ENCODE measurements around the gene COL9A3. TPM values are rescaled to one million over a fixed set of nuclear protein-coding genes. Genes with fewer than 3 reads are reported as not detected.

Gene COL9A3
- total RNA-seq, 1 donor from 2014 or later = 2.1 TPM

DNA sequence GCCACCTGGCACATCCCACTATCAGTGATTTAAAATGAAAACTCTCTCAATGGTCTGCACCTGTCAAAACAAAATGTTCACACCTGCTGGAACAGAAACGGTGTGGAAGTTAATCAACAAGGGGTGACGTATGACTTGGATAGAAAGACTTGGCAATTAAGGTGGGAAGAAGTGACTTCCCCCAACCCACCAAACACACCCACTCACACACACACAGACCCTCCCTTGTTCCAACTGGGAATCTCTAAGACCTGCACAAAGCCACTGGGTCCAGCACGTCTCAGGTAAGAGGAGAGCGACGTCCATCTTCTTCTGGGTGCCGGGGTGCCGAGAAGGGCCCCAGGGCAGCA lies 69.8 kb downstream of the COL9A3 start:
- TF ChIP-seq, protein P1, sequence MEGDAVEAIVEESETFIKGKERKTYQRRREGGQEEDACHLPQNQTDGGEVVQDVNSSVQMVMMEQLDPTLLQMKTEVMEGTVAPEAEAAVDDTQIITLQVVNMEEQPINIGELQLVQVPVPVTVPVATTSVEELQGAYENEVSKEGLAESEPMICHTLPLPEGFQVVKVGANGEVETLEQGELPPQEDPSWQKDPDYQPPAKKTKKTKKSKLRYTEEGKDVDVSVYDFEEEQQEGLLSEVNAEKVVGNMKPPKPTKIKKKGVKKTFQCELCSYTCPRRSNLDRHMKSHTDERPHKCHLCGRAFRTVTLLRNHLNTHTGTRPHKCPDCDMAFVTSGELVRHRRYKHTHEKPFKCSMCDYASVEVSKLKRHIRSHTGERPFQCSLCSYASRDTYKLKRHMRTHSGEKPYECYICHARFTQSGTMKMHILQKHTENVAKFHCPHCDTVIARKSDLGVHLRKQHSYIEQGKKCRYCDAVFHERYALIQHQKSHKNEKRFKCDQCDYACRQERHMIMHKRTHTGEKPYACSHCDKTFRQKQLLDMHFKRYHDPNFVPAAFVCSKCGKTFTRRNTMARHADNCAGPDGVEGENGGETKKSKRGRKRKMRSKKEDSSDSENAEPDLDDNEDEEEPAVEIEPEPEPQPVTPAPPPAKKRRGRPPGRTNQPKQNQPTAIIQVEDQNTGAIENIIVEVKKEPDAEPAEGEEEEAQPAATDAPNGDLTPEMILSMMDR (IDR thresholded peaks at IDR 0.05; ENCODE audit: borderline replicate concordance) = no peak
- H3K36me3 ChIP-seq = peaks cover 54% of the 10 kb centered on the region
- no peak for DNase-seq
- H3K4me3 ChIP-seq = no peak overlapping the region
- no peak overlapping the region for H3K27ac ChIP-seq (replicated peaks)
- peaks cover 13% of the 10 kb centered on the region for H3K4me1 ChIP-seq
- H3K27me3 ChIP-seq (ENCODE audit: low read depth) = no peaks in the 10 kb centered on the region
- intact Hi-C loops (cut with micrococcal nuclease) = no loop called here
- no peaks in the 10 kb centered on the region for H3K9me3 ChIP-seq (replicated peaks)

DNA sequence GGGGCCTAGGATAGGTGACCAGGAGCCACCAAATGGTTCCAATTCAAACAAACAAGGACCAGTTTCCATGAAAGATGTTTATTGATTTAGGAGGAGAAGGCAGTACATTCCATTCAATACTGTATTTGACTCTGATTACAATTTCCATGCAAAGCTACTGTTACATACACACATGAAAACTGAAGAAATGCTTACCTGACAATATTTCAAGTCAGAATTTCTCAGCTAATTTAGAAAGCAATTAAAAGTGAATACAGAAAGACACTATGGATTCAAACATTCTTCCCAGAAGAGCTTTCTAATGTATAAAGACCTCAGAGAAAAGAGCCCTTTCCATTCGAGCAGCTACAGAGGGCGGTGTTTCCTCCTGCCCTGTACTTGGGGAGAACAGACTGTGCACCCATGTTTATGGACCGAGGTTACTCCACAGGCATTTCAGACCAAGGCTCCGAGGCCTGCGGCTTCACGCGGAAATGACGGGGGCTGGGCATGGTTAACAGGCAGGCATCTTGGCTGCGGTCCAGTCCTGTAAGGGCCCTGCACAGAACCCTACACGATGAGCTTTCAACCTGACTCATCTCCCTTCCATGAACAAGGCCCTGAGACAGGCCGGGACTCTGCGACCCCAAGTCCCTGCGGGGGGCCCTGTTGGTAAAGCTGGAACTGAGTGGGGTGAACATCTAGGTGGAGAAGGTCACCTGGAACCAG lies 70.5 kb downstream of the COL9A3 start:
- intact Hi-C loops (cut with micrococcal nuclease) = no loop called here

DNA sequence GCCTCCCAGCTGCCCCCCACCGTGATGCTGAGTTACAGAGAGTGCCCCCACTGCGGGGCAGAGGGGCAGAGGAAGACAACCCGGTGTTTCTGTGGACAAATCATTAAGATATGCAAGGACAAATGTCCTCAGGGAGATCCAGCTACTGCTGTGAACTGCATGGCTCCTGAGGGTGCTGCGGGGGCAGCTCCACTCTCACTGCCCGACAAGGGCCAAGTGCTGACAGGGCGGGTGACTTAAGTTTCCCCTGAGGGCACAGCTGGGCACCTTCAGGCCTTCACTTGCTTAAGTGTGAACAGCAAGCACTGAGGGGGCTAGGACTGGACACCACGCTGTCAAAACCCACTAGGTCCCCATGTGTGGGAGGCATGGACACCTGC lies 71.0 kb downstream of the COL9A3 start:
- no peaks in the 10 kb centered on the region for H3K27me3 ChIP-seq (ENCODE audit: low read depth)
- peaks cover 62% of the 10 kb centered on the region for H3K36me3 ChIP-seq
- DNase-seq = no peak
- TF ChIP-seq, protein P1 (IDR thresholded peaks at IDR 0.05; ENCODE audit: borderline replicate concordance) = no peak
- H3K9me3 ChIP-seq (replicated peaks) = no peaks in the 10 kb centered on the region
- H3K27ac ChIP-seq (replicated peaks) = peak overlapping the region; percentile 20
- no peak overlapping the region for H3K4me3 ChIP-seq
- peaks cover 13% of the 10 kb centered on the region for H3K4me1 ChIP-seq
- intact Hi-C loops (cut with micrococcal nuclease) = no loop called here

More for the DNA sequence above, 70.5 kb downstream of the COL9A3 start:
- peaks cover 56% of the 10 kb centered on the region for H3K36me3 ChIP-seq
- peak overlapping the region; percentile 20 for H3K27ac ChIP-seq (replicated peaks)
- H3K27me3 ChIP-seq (ENCODE audit: low read depth) = no peaks in the 10 kb centered on the region
- TF ChIP-seq, protein P1 (IDR thresholded peaks at IDR 0.05; ENCODE audit: borderline replicate concordance) = no peak
- DNase-seq = peak; percentile 66
- H3K9me3 ChIP-seq (replicated peaks) = no peaks in the 10 kb centered on the region
- H3K4me1 ChIP-seq = peaks cover 13% of the 10 kb centered on the region
- H3K4me3 ChIP-seq = no peak overlapping the region

- no peak for DNase-seq
- Histone ChIP-seq H3K36me3 (peaks cover 67% of the 10 kb centered on the region), H3K4me3 (no peak overlapping the region), H3K4me1 (peaks cover 13% of the 10 kb centered on the region), H3K27ac (replicated peaks) (no peak overlapping the region), H3K27me3 (ENCODE audit: low read depth) (no peaks in the 10 kb centered on the region), H3K9me3 (replicated peaks) (no peaks in the 10 kb centered on the region)
- intact Hi-C loops (cut with micrococcal nuclease) = no loop called here
- TF ChIP-seq, protein P1 (IDR thresholded peaks at IDR 0.05; ENCODE audit: borderline replicate concordance) = no peak
Observed at GRCh38 chr20:62888406-62888805, 71.6 kb downstream of the COL9A3 start.

GRCh38 chr20:62888910-62889309 lies 72.1 kb downstream of the COL9A3 start:
- TF ChIP-seq, protein P1 (IDR thresholded peaks at IDR 0.05; ENCODE audit: borderline replicate concordance) = no peak
- Histone ChIP-seq H3K27ac (replicated peaks) (no peak overlapping the region), H3K4me3 (no peak overlapping the region), H3K4me1 (peaks cover 13% of the 10 kb centered on the region), H3K27me3 (ENCODE audit: low read depth) (no peaks in the 10 kb centered on the region), H3K9me3 (replicated peaks) (no peaks in the 10 kb centered on the region), H3K36me3 (peaks cover 72% of the 10 kb centered on the region)
- intact Hi-C loops (cut with micrococcal nuclease) = no loop called here
- DNase-seq = no peak

Measured in left ventricle myocardium inferior (tissue), 1 donor.